Liver (tissue), 3 donors: ENCODE results near the gene SRC.

ENCODE experiments used
- CTCF ChIP-seq: fragments of 150-350 bp; IDR thresholded peaks from 2 replicates; pipeline ENCODE4 v1.5.1; 2017; ENCODE audit warnings: improper control_type of control experiment, low read depth, low read length; ENCODE audit not compliant: missing input control
- EGR1 ChIP-seq, 2 donors: IDR thresholded peaks; 2 replicates each; pipeline ENCODE4 v1.6.1; 2016 to 2018; ENCODE audit warnings: antibody characterized with exemption in 2 of 2, low read depth in 2 of 2
- FOXA1 ChIP-seq: IDR thresholded peaks from 2 replicates; pipeline ENCODE4 v1.6.1; 2016; ENCODE audit warnings: antibody characterized with exemption
- GABPA ChIP-seq, 2 donors: IDR thresholded peaks in 1 of 2; conservative IDR thresholded peaks in 1 of 2; 2 replicates each; pipeline ENCODE4 v1.6.1; 2016; ENCODE audit warnings: antibody characterized with exemption in 2 of 2, mild to moderate bottlenecking in 1 of 2, moderate library complexity in 1 of 2
- HNF4G ChIP-seq: IDR thresholded peaks from 2 replicates; pipeline ENCODE4 v1.6.1; 2016; ENCODE audit warnings: antibody characterized with exemption
- JUND ChIP-seq, 2 donors: IDR thresholded peaks; 2 replicates each; pipeline ENCODE4 v1.6.1; 2016; ENCODE audit warnings: antibody characterized with exemption in 2 of 2
- MAX ChIP-seq: IDR thresholded peaks from 2 replicates; pipeline ENCODE4 v1.6.1; 2016; ENCODE audit warnings: antibody characterized with exemption
- RAD21 ChIP-seq, 2 donors: IDR thresholded peaks; 2 replicates each; pipeline ENCODE4 v1.6.1; 2016; ENCODE audit warnings: antibody characterized with exemption in 2 of 2, mild to moderate bottlenecking in 2 of 2
- REST ChIP-seq: IDR thresholded peaks from 2 replicates; pipeline ENCODE4 v1.6.1; 2016; ENCODE audit warnings: antibody characterized with exemption, mild to moderate bottlenecking
- RXRA ChIP-seq, 2 donors: IDR thresholded peaks; 2 replicates each; pipeline ENCODE4 v1.6.1; 2017 to 2018; ENCODE audit warnings: antibody characterized with exemption in 2 of 2, mild to moderate bottlenecking in 1 of 2
- SP1 ChIP-seq: IDR thresholded peaks from 2 replicates; pipeline ENCODE4 v1.6.1; 2018; ENCODE audit warnings: antibody characterized with exemption, mild to moderate bottlenecking
- TAF1 ChIP-seq: conservative IDR thresholded peaks from 2 replicates; pipeline ENCODE4 v1.6.1; 2016; ENCODE audit warnings: antibody characterized with exemption, mild to moderate bottlenecking
- YY1 ChIP-seq: IDR thresholded peaks from 2 replicates; pipeline ENCODE4 v1.6.1; 2016; ENCODE audit warnings: antibody characterized with exemption, mild to moderate bottlenecking
- ZBTB33 ChIP-seq: IDR thresholded peaks from 2 replicates; pipeline ENCODE4 v1.6.1; 2016; ENCODE audit warnings: antibody characterized with exemption
- donor health status: healthy.
- donor health status: healthy.

- TF ChIP-seq CTCF, result no peak
- TF ChIP-seq HNF4G, result no peak
- TF ChIP-seq RAD21 (IDR thresholded peaks at IDR 0.05), result no peak
- no peak for TF ChIP-seq EGR1 (IDR thresholded peaks at IDR 0.05; ENCODE audit: low read depth in 2 of 2)
- no peak for TF ChIP-seq RXRA (IDR thresholded peaks at IDR 0.05)
- TF ChIP-seq TAF1, result no peak
- no peak for TF ChIP-seq ZBTB33
- TF ChIP-seq REST, result no peak
- no peak for TF ChIP-seq YY1
- no peak for TF ChIP-seq MAX
- TF ChIP-seq FOXA1, result no peak
- no peak for TF ChIP-seq JUND (IDR thresholded peaks at IDR 0.05)
- TF ChIP-seq SP1, result no peak
- no peak for TF ChIP-seq GABPA (IDR thresholded peaks at IDR 0.05 in 1 of 2, conservative IDR thresholded peaks at IDR 0.05 in 1 of 2)
Observed at GRCh38 chr20:37359331-37359730, 13.4 kb downstream of the SRC start.
